NT2/D1 (cell line): ENCODE measurements around the gene GEN1.

Source experiments
- SUZ12 ChIP-seq: IDR thresholded peaks from 2 replicates; pipeline ENCODE4 v1.6.1; 2011; ENCODE audit not compliant: insufficient read length, insufficient read depth; ENCODE audit errors: extremely low read depth
- YY1 ChIP-seq: IDR thresholded peaks from 2 replicates; pipeline ENCODE4 v1.6.1; 2011; ENCODE audit not compliant: insufficient read length, insufficient read depth
- ZNF274 ChIP-seq: IDR thresholded peaks from 2 replicates; pipeline ENCODE4 v1.6.1; 2011; ENCODE audit warnings: mild to moderate bottlenecking, low read depth, low read length

DNA sequence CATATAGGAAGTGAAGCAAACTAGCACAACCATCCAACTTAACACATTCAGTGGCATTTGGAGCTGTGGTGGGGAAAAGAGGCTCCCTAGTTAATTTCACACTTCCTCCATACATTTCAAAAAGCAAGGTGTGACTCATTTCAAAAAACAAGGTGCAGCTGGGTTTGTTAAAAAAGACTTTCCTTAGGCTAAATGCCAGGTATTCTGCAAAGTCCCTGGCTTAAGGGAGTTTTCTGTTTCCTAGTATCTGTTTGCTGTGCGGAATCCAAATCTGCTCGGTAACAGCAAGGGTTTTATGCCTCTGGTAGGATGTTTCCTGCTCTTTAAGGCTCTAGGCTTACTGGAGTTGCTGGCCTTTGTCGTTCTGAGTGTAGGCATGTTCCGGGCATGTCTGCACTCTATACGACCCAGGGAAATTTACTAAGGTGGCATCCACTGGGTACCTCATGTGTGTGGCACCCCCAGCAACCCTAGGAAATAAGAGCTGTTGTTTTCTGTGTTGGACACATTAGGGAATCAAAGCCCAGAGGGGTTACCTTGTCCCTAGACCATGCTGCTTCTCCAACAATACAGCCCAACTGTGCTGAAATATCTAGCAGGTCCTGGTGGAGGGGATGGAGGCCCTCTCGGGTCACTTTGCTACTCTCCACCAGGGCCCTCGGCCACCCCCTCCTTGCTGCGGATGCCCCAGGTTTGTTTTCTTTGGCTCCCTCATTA lies 61.7 kb downstream of the GEN1 start:
- TF ChIP-seq YY1, result no peak
- TF ChIP-seq ZNF274, result no peak
- no peak for TF ChIP-seq SUZ12
